Activated naive CD4-positive, alpha-beta T cell treated with anti-CD3 and anti-CD28 coated beads, Interleukin-2, amount 50 U/mL, for 24 hours (primary cell): ENCODE measurements around the gene CNN1.
"Not testable (repeated sequence)": the region's sequence is repeated elsewhere in the genome, so short reads cannot be mapped to it uniquely, and the experiment has no call there.

ENCODE experiments used
- H3K27ac Mint-ChIP-seq: one replicate; pipeline ENCODE4 v1.8.0; 2021; ENCODE audit warnings: mild to moderate bottlenecking, mixed read lengths
- H3K27me3 Mint-ChIP-seq: one replicate; pipeline ENCODE4 v1.8.0; 2021; ENCODE audit warnings: mixed read lengths
- H3K36me3 Mint-ChIP-seq: one replicate; pipeline ENCODE4 v1.8.0; 2021; ENCODE audit warnings: mixed read lengths
- H3K4me1 Mint-ChIP-seq: one replicate; pipeline ENCODE4 v1.8.0; 2021; ENCODE audit warnings: mixed read lengths
- H3K4me3 Mint-ChIP-seq: one replicate; pipeline ENCODE4 v1.8.0; 2021; ENCODE audit warnings: mild to moderate bottlenecking, mixed read lengths
- H3K9me3 Mint-ChIP-seq: one replicate; pipeline ENCODE4 v1.8.0; 2021; ENCODE audit warnings: mixed read lengths

The CNN1 gene

GRCh38 chr19:11599704-11600103, 61.1 kb downstream of the CNN1 start:
- H3K4me3 Mint-ChIP-seq, H3K27ac Mint-ChIP-seq: not testable (repeated sequence)

More at GRCh38 chr19:11599704-11600103, 61.1 kb downstream of the CNN1 start:
- peaks cover 13% of the 10 kb centered on the region for H3K36me3 Mint-ChIP-seq
- peaks cover 42% of the 10 kb centered on the region for H3K4me1 Mint-ChIP-seq
- H3K27me3 Mint-ChIP-seq, H3K9me3 Mint-ChIP-seq: not testable (repeated sequence)
